IPS DF 6.9 (cell line): Measurements from ENCODE around the gene PNPLA3.

Experiments
- DNase-seq: peaks from one replicate; pipeline ENCODE4 v3.0.0-alpha.2; 2013; ENCODE audit warnings: low read depth, low spot score
- H3K27ac ChIP-seq: one replicate; pipeline ENCODE4 v1.5.1; 2013; ENCODE audit warnings: low read length, control low read depth
- H3K27me3 ChIP-seq: 2 replicates; pipeline ENCODE4 v1.6.1; 2013; ENCODE audit warnings: mild to moderate bottlenecking, low read length; ENCODE audit not compliant: control insufficient read depth, insufficient read depth
- H3K36me3 ChIP-seq: 2 replicates; pipeline ENCODE4 v1.6.1; 2013; ENCODE audit warnings: low read length; ENCODE audit not compliant: control insufficient read depth, insufficient read depth
- H3K4me1 ChIP-seq: 2 replicates; pipeline ENCODE4 v1.6.1; 2013; ENCODE audit warnings: low read length; ENCODE audit not compliant: control insufficient read depth, insufficient read depth
- H3K4me3 ChIP-seq: 2 replicates; pipeline ENCODE4 v1.5.1; 2013; ENCODE audit warnings: mild to moderate bottlenecking, low read length
- H3K9me3 ChIP-seq: 2 replicates; pipeline ENCODE4 v1.6.1; 2013; ENCODE audit warnings: low read length, inconsistent platforms; ENCODE audit not compliant: control insufficient read depth, insufficient read depth
- WGBS: extraction: QIAGEN DNeasy Blood & Tissue Kit; methylation state at CpG from one replicate; pipeline ENCODE4 v1.1.7; 2013; ENCODE audit warnings: mixed read lengths, missing lambda C conversion rate; ENCODE audit not compliant: insufficient read length, insufficient coverage; 5-methylcytosine and 5-hydroxymethylcytosine counted together

The PNPLA3 gene

GRCh38 chr22:43890901-43891331 is 32.7 kb upstream of the PNPLA3 start:
- no peaks in the 10 kb centered on the region for H3K9me3 ChIP-seq
- WGBS: no CpG with 5 or more reads among the region's 24 CpGs
- H3K27ac ChIP-seq: no peak overlapping the region
- H3K27me3 ChIP-seq: no peaks in the 10 kb centered on the region
- no peak for DNase-seq
- peak overlapping the region; percentile 37; the same call in 1 of the 2 replicates for H3K4me3 ChIP-seq
- H3K4me1 ChIP-seq: peaks cover 5% of the 10 kb centered on the region; the same call in 1 of the 2 replicates
- H3K36me3 ChIP-seq: no peaks in the 10 kb centered on the region

GRCh38 chr22:43891360-43892182 is 32.0 kb upstream of the PNPLA3 start, which contains the start of gene PNPLA5:
Gene PNPLA5, minus strand, starts transcription at chr22:43892013. Its CDS starts 133 bp downstream, at chr22:43891880.
- no peaks in the 10 kb centered on the region for H3K9me3 ChIP-seq

GRCh38 chr22:43892183-43892894 is 31.3 kb upstream of the PNPLA3 start:
- no peaks in the 10 kb centered on the region for H3K9me3 ChIP-seq
- no CpG with 5 or more reads among the region's 15 CpGs for WGBS
- peak overlapping the region; percentile 37; the same call in 1 of the 2 replicates for H3K4me3 ChIP-seq
- H3K4me1 ChIP-seq: peaks cover 5% of the 10 kb centered on the region; the same call in 1 of the 2 replicates
- no peaks in the 10 kb centered on the region for H3K36me3 ChIP-seq
- no peaks in the 10 kb centered on the region for H3K27me3 ChIP-seq
- DNase-seq: no peak
- no peak overlapping the region for H3K27ac ChIP-seq

More at GRCh38 chr22:43891360-43892182, 32.0 kb upstream of the PNPLA3 start, which contains the start of gene PNPLA5:
- Histone ChIP-seq H3K27ac (no peak within 1 kb of the TSS), H3K4me3 (peak within 1 kb of the TSS; percentile 37; the same call in 1 of the 2 replicates), H3K4me1 (peaks cover 5% of the 10 kb centered on the region; the same call in 1 of the 2 replicates), H3K36me3 (no peaks in the 10 kb centered on the region), H3K27me3 (no peaks in the 10 kb centered on the region)
- peak; percentile 45 for DNase-seq
- no CpG with 5 or more reads among the region's 72 CpGs for WGBS

- WGBS: no CpG with 5 or more reads among the region's 5 CpGs
- no peaks in the 10 kb centered on the region for H3K27me3 ChIP-seq
- H3K4me3 ChIP-seq: no peak overlapping the region
- no peak overlapping the region for H3K27ac ChIP-seq
- H3K36me3 ChIP-seq: no peaks in the 10 kb centered on the region
- DNase-seq: no peak
- H3K4me1 ChIP-seq: peaks cover 5% of the 10 kb centered on the region; the same call in 1 of the 2 replicates
- no peaks in the 10 kb centered on the region for H3K9me3 ChIP-seq
These were observed 30.3 kb upstream of the PNPLA3 start for GRCh38 chr22:43893266-43893665.

GRCh38 chr22:43894122-43894521 is 29.5 kb upstream of the PNPLA3 start:
- peaks cover 5% of the 10 kb centered on the region; the same call in 1 of the 2 replicates for H3K4me1 ChIP-seq
- no peaks in the 10 kb centered on the region for H3K27me3 ChIP-seq
- no CpG with 5 or more reads among the region's 5 CpGs for WGBS
- H3K36me3 ChIP-seq: no peaks in the 10 kb centered on the region
- no peaks in the 10 kb centered on the region for H3K9me3 ChIP-seq
- DNase-seq: no peak
- no peak overlapping the region for H3K4me3 ChIP-seq
- no peak overlapping the region for H3K27ac ChIP-seq

GRCh38 chr22:43895986-43896645 is 27.5 kb upstream of the PNPLA3 start:
- Histone ChIP-seq H3K4me1 (no peaks in the 10 kb centered on the region), H3K9me3 (no peaks in the 10 kb centered on the region), H3K4me3 (no peak overlapping the region), H3K36me3 (no peaks in the 10 kb centered on the region), H3K27ac (no peak overlapping the region), H3K27me3 (no peaks in the 10 kb centered on the region)
- DNase-seq: peak; percentile 18
- WGBS: no CpG with 5 or more reads among the region's 11 CpGs

- Histone ChIP-seq H3K36me3 (no peaks in the 10 kb centered on the region), H3K27ac (no peak overlapping the region), H3K9me3 (no peaks in the 10 kb centered on the region), H3K27me3 (no peaks in the 10 kb centered on the region), H3K4me1 (no peaks in the 10 kb centered on the region), H3K4me3 (no peak overlapping the region)
- no peak for DNase-seq
- WGBS: no CpG with 5 or more reads among the region's 12 CpGs
These were observed 25.8 kb upstream of the PNPLA3 start for GRCh38 chr22:43897751-43898261.

GRCh38 chr22:43900206-43900605 is 23.4 kb upstream of the PNPLA3 start:
- DNase-seq: no peak
- no peak overlapping the region for H3K4me3 ChIP-seq
- H3K9me3 ChIP-seq: no peaks in the 10 kb centered on the region
- H3K4me1 ChIP-seq: no peaks in the 10 kb centered on the region
- WGBS: no CpG with 5 or more reads among the region's 7 CpGs
- H3K36me3 ChIP-seq: no peaks in the 10 kb centered on the region
- no peaks in the 10 kb centered on the region for H3K27me3 ChIP-seq
- H3K27ac ChIP-seq: no peak overlapping the region

- Histone ChIP-seq H3K4me1 (no peaks in the 10 kb centered on the region), H3K27ac (no peak overlapping the region), H3K9me3 (no peaks in the 10 kb centered on the region), H3K36me3 (no peaks in the 10 kb centered on the region), H3K27me3 (no peaks in the 10 kb centered on the region), H3K4me3 (no peak overlapping the region)
- no peak for DNase-seq
- no CpG with 5 or more reads among the region's 5 CpGs for WGBS
These were observed 21.5 kb upstream of the PNPLA3 start for GRCh38 chr22:43901976-43902643.
